Measurements from ENCODE around the gene SSBP3.

The SSBP3 gene

GRCh38 chr1:54328066-54328636 is 78.0 kb downstream of the SSBP3 start:
- DNase-seq = no peak

- DNase-seq = no peak
Measured at GRCh38 chr1:54327386-54328065, 78.7 kb downstream of the SSBP3 start.

- DNase-seq = no peak
Measured at GRCh38 chr1:54326543-54327385, 79.4 kb downstream of the SSBP3 start.

- no peak for DNase-seq
Measured at GRCh38 chr1:54325703-54326461, 80.3 kb downstream of the SSBP3 start.

- no peak for DNase-seq
Measured at GRCh38 chr1:54325284-54325683, 80.9 kb downstream of the SSBP3 start.

GRCh38 chr1:54324251-54325140 is 81.7 kb downstream of the SSBP3 start:
- DNase-seq = no peak

- DNase-seq = no peak
Measured at GRCh38 chr1:54323921-54324250, 82.3 kb downstream of the SSBP3 start.

- DNase-seq = no peak
Measured at GRCh38 chr1:54323324-54323739, 82.9 kb downstream of the SSBP3 start.

GRCh38 chr1:54318246-54318814 is 87.9 kb downstream of the SSBP3 start:
- no peak for DNase-seq

GRCh38 chr1:54317084-54317483 is 89.1 kb downstream of the SSBP3 start:
- DNase-seq = no peak

- DNase-seq = no peak
Measured at GRCh38 chr1:54315099-54315498, 91.1 kb downstream of the SSBP3 start.

- no peak for DNase-seq
Measured at GRCh38 chr1:54314696-54315095, 91.5 kb downstream of the SSBP3 start.

GRCh38 chr1:54312796-54313316 is 93.3 kb downstream of the SSBP3 start:
- DNase-seq = peak; percentile 65

- no peak for DNase-seq
Measured at GRCh38 chr1:54311506-54311905, 94.7 kb downstream of the SSBP3 start.

GRCh38 chr1:54310439-54311328 is 95.5 kb downstream of the SSBP3 start:
- no peak for DNase-seq

- no peak for DNase-seq
Measured at GRCh38 chr1:54309631-54310366, 96.4 kb downstream of the SSBP3 start.

GRCh38 chr1:54307305-54307704 is 98.9 kb downstream of the SSBP3 start:
- no peak for DNase-seq

- no peak for DNase-seq
Measured at GRCh38 chr1:54305906-54306514, 100.2 kb downstream of the SSBP3 start.

- DNase-seq = no peak
Measured at GRCh38 chr1:54304518-54304917, 101.7 kb downstream of the SSBP3 start.
